ENCODE measurements around the gene GAS2. TPM values are rescaled to one million over a fixed set of nuclear protein-coding genes. Genes with fewer than 3 reads are reported as not detected.

The GAS2 gene
- polyA plus RNA-seq, 1 donor from 2014 or later: 8.0 TPM

- TF ChIP-seq RAD21 (conservative IDR thresholded peaks at IDR 0.05) (no peak), EZH2 (IDR thresholded peaks at IDR 0.05; ENCODE audit: borderline replicate concordance, insufficient read depth, low read length, poor library complexity, severe bottlenecking) (no peak), EP300 (conservative IDR thresholded peaks at IDR 0.05; ENCODE audit: poor library complexity, severe bottlenecking) (no peak), TAF1 (IDR thresholded peaks at IDR 0.05; ENCODE audit: low read depth) (no peak), POLR2AphosphoS5 (IDR thresholded peaks at IDR 0.05) (no peak), CTCF (IDR thresholded peaks at IDR 0.05; ENCODE audit: poor library complexity, severe bottlenecking) (no peak), REST (IDR thresholded peaks at IDR 0.05; ENCODE audit: borderline replicate concordance) (no peak), MXI1 (conservative IDR thresholded peaks at IDR 0.05; ENCODE audit: poor library complexity, severe bottlenecking) (no peak), SMC3 (conservative IDR thresholded peaks at IDR 0.05; ENCODE audit: poor library complexity) (no peak)
- Histone ChIP-seq H4K20me1 (ENCODE audit: insufficient read depth) (no peaks in the 10 kb centered on the region), H3K9me3 (ENCODE audit: low read length) (no peaks in the 10 kb centered on the region), H3K9ac (ENCODE audit: low read length) (no peak overlapping the region), H3K27ac (ENCODE audit: low read length) (peak overlapping the region; percentile 83), H3K4me2 (ENCODE audit: low read length) (no peak overlapping the region), H3K27me3 (ENCODE audit: insufficient read depth, low read depth, low read length) (no peaks in the 10 kb centered on the region), H3K9me2 (ENCODE audit: insufficient read depth, low read length) (no peaks in the 10 kb centered on the region), H3F3A (ENCODE audit: insufficient read depth, low read length, poor library complexity, severe bottlenecking) (no peaks in the 10 kb centered on the region), H2AFZ (ENCODE audit: low read depth, low read length) (no peak overlapping the region), H3K4me3 (ENCODE audit: low read length) (no peak overlapping the region), H3K36me3 (ENCODE audit: insufficient read depth, low read length) (no peaks in the 10 kb centered on the region), H3K79me2 (replicated peaks; ENCODE audit: insufficient read depth, low read length) (no peaks in the 10 kb centered on the region)
Measured at GRCh38 chr11:22702031-22702430, 35.6 kb downstream of the GAS2 start.

- H4K20me1 ChIP-seq (ENCODE audit: insufficient read depth): no peaks in the 10 kb centered on the region
- H3K79me2 ChIP-seq (replicated peaks; ENCODE audit: insufficient read depth, low read length): no peaks in the 10 kb centered on the region
- peak overlapping the region; percentile 10 for H2AFZ ChIP-seq (ENCODE audit: low read depth, low read length)
- H3K9me2 ChIP-seq (ENCODE audit: insufficient read depth, low read length): no peaks in the 10 kb centered on the region
- no peak for TF ChIP-seq MXI1 (conservative IDR thresholded peaks at IDR 0.05; ENCODE audit: poor library complexity, severe bottlenecking)
- peak; percentile 64 for TF ChIP-seq POLR2AphosphoS5 (IDR thresholded peaks at IDR 0.05)
- no peak for TF ChIP-seq REST (IDR thresholded peaks at IDR 0.05; ENCODE audit: borderline replicate concordance)
- TF ChIP-seq EZH2 (IDR thresholded peaks at IDR 0.05; ENCODE audit: borderline replicate concordance, insufficient read depth, low read length, poor library complexity, severe bottlenecking): no peak
- TF ChIP-seq SMC3 (conservative IDR thresholded peaks at IDR 0.05; ENCODE audit: poor library complexity): no peak
- TF ChIP-seq TAF1 (IDR thresholded peaks at IDR 0.05; ENCODE audit: low read depth): no peak
- peak; percentile 55 for TF ChIP-seq EP300 (conservative IDR thresholded peaks at IDR 0.05; ENCODE audit: poor library complexity, severe bottlenecking)
- peak; percentile 22 for TF ChIP-seq RAD21 (conservative IDR thresholded peaks at IDR 0.05)
- no peak for TF ChIP-seq CTCF (IDR thresholded peaks at IDR 0.05; ENCODE audit: poor library complexity, severe bottlenecking)
- no peak overlapping the region for H3K4me2 ChIP-seq (ENCODE audit: low read length)
- no peaks in the 10 kb centered on the region for H3K27me3 ChIP-seq (ENCODE audit: insufficient read depth, low read depth, low read length)
- H3K4me3 ChIP-seq (ENCODE audit: low read length): peak overlapping the region; percentile 9
- H3K27ac ChIP-seq (ENCODE audit: low read length): peak overlapping the region; percentile 83
- no peaks in the 10 kb centered on the region for H3K9me3 ChIP-seq (ENCODE audit: low read length)
- peak overlapping the region; percentile 42 for H3K9ac ChIP-seq (ENCODE audit: low read length)
- no peaks in the 10 kb centered on the region for H3K36me3 ChIP-seq (ENCODE audit: insufficient read depth, low read length)
- H3F3A ChIP-seq (ENCODE audit: insufficient read depth, low read length, poor library complexity, severe bottlenecking): no peaks in the 10 kb centered on the region
Measured at GRCh38 chr11:22703040-22703439, 36.6 kb downstream of the GAS2 start.

All from neural cell (in vitro differentiated cells).